Non-pigmented ciliary epithelial cell (primary cell): ENCODE results near the gene KIAA0232.
"Not testable (repeated sequence)": the region's sequence is repeated elsewhere in the genome, so short reads cannot be mapped to it uniquely, and the experiment has no call there.

Experiments
- DNase-seq: peaks from one replicate; pipeline ENCODE4 v3.0.0-alpha.2; 2010; ENCODE audit warnings: low read depth

The KIAA0232 gene

GRCh38 chr4:6777636-6778281 lies 4.8 kb upstream of the KIAA0232 start:
- no peak for DNase-seq

DNA sequence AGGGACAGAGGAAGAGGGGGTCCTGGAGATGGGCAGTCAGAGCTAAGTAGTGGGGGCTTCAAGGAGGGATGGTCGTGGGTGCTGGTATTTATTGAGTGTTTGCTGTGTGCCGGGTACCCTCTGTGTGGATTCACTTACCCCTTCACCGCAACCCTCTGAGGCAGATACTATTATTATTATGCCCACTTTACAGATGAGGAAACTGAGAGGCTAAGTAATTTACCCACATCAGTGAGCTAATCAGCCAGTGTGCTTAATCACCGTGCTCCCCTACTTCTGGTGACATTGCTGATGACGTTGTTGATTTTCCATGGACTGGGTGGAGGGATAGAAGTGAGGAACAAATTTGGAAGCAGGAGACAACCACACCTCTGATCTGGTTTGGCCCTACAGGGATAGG lies 4.1 kb upstream of the KIAA0232 start:
- DNase-seq = no peak

GRCh38 chr4:6779667-6780565 lies 2.6 kb upstream of the KIAA0232 start:
- DNase-seq = no peak

DNA sequence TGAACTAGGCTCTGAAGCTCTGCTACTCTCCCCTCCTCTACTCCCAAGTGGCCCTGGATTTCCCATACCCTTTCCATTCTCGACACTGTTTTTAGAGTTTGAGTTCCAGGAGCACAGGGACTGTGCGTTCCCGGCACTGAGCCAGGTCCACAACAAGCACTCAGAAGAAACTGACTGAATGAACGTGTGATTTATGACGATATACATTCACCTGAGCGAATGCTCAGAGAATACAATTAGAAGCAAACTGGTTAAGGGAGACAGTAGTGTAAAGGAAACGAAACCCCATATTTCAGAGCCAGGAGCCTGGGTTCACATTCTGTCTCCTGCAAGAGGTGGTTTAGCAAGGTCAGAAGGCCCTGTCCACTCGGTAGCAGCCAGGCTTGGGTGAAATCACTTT lies 1.4 kb upstream of the KIAA0232 start:
- no peak for DNase-seq

GRCh38 chr4:6781561-6781960 lies 966 bp upstream of the KIAA0232 start:
- no peak for DNase-seq

- DNase-seq = no peak
Measured at GRCh38 chr4:6782846-6783110, 251 bp downstream of the KIAA0232 start.

DNA sequence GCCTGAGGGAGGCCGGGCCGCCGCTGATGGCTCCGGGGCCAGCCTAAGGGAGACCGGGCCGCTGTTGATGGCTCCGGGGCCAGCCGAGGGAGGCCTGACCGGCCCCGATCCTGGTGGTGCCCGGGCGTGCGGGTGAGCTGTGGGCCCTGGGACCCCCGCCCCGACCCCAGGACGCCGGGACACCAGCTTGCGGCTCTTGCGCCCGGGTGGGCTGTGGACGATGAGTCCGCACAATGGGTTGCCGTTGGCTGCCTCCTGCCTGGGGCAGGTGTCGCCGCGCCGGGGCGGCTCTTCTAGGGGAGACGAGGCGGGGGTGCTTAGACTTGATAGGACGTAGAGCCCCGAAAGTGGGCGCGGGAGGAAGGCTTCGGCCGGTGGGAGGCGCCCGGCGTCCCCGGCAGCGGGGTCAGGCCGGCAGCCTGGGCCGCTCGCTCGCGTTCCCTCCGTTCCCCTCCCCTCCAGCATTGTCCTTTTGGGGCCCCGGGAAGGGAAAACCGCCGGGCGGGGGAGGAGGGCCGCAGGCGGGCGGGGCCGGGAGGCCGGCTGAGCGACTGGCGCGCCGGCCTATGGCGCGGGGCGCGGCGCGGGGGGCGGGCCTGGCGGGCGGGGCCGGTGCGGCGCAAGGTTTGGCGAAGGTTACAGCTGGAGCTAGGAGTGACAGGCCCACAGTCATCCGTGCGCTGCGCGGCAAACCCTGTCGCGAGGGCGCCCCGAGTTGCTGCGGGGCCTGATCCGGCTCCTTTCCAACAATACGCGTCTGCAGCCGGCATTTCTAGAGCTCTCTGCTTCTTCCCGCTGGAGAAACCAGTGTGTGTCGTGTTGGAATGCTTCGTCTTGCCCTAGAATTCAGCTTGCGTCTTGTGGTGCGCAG lies 819 bp downstream of the KIAA0232 start:
- no peak for DNase-seq

DNA sequence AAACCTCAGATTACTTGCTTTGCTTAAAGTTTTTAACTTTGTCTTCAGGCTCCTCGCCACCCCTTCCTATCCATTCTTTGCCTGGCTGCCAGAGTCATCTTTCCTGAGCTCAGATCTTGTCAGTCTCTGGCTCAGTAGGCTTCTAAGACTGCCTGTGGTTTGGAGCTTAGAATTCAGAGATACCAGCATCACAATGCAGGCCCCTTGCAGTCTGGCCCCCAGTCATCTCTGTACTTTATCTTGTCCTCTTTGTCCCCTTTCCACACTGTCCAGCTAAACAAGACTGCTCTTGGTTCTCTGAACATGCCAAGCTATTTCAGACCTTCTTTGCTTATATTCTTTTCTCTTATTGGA lies 3.0 kb downstream of the KIAA0232 start:
- DNase-seq = no peak

DNA sequence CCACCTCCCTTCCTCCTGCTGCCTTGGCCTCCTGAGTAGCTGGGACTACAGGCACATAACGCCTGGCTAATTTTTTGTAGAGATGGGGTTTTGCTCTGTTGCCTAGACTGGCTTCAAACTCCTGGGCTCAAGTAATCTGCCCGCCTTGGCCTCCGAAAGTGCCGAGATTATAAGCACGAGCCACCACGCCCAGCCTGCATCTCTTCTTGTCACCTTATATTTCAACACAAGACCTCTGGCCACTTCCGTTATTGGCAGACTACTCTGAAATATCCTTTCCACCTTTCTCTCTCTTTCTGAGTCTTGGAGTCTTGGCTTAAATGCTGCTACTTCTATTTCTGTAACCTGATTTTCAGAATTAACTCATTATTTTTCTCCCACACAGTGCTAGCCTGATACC lies 5.6 kb downstream of the KIAA0232 start:
- DNase-seq = no peak

DNA sequence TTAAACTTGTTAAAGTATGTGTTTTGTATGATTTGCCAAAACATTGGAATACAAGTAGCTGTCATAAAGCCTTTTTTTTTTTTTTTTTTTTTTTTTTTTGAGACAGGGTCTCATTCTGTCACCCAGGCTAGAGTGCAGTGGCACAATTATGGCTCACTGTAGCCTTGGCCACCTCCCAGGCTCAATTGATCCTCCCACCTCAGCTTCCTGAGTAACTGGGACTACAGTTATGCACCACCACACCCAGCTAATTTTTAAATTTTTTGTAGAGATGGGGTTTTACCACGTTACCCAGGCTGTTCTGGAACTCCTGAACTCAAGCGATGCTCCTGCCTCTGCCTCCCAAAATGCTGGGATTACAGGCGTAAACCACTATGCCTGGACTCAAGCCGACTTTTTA lies 8.7 kb downstream of the KIAA0232 start:
- not testable (repeated sequence) for DNase-seq

DNA sequence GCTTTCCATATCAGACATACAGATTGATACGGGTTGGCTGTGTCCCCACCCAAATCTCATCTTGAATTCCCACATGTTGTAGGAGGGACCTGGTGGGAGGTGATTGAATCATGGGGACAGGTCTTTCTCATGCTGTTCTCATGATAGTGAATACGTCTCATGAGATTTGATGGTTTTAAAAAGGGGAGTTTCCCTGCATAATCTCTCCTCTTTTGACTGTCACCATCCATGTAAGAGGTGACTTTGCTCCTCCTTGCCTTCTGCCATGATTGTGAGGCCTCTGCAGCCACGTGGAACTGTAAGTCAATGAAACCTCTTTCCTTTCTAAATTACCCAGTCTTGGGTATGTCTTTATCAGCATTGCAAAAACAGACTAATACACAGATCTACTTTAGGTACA lies 9.3 kb downstream of the KIAA0232 start:
- not testable (repeated sequence) for DNase-seq

DNA sequence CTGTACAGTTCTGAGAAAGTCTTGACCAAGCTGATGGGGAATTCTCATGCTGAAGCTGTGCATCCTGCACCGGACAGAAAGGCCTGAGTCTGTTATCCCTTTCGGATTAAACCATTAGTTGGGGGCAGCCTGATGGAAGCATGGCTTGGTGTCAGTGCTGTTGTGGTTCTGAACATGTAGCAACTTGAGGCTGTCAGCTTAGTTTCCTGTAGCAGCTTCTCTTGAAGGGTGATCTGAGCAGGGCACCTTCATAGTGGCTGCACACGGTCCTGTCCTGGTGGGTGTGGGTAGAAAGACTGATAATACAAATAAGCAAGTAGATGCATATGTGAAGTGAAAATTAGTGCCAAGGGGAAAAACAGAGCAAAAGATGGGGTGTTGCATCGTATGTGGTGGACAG lies 11.7 kb downstream of the KIAA0232 start:
- no peak for DNase-seq

GRCh38 chr4:6795821-6796220 lies 13.3 kb downstream of the KIAA0232 start:
- no peak for DNase-seq

GRCh38 chr4:6797368-6797767 lies 14.8 kb downstream of the KIAA0232 start:
- DNase-seq = not testable (repeated sequence)

- no peak for DNase-seq
Measured at GRCh38 chr4:6799091-6799490, 16.6 kb downstream of the KIAA0232 start.

DNA sequence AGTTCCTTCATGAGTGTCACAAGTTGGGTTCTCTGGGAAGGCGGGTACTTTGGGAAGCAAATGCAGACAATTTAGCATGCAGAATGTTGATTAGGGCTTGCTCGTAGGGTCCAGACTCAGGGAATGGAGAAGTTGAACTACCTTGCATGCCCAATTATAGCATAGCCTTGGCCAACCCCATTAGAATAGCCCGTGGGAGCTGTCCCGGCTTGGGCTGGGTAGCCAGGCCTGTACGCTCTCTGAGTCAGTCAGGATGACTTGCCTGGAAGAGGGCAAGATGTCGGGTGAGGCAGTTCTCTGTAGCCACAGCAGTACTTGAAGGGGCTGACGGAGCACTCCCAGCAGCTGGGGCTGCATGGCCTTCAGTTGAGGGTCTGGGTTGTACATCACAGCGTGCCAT lies 19.5 kb downstream of the KIAA0232 start:
- no peak for DNase-seq

GRCh38 chr4:6802626-6803025 lies 20.1 kb downstream of the KIAA0232 start:
- no peak for DNase-seq

DNA sequence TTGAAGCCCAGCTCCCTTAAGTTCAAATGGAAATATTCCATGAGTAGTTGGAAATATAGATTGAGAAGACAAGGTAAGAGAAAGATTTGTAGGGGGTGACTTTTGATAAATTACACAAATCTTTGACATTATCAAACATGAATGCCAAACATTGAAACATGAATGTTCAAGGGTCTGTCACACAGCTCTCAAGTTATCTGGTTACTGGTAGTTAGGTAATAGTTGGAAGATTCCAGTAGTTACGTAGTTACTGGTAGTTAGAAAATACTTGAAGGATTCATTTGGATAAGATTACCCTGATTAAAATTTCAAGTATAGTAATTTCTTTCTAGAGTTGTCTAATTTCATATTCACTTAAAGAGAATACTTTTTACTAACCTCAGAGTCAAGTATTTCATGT lies 20.7 kb downstream of the KIAA0232 start:
- DNase-seq = no peak

DNA sequence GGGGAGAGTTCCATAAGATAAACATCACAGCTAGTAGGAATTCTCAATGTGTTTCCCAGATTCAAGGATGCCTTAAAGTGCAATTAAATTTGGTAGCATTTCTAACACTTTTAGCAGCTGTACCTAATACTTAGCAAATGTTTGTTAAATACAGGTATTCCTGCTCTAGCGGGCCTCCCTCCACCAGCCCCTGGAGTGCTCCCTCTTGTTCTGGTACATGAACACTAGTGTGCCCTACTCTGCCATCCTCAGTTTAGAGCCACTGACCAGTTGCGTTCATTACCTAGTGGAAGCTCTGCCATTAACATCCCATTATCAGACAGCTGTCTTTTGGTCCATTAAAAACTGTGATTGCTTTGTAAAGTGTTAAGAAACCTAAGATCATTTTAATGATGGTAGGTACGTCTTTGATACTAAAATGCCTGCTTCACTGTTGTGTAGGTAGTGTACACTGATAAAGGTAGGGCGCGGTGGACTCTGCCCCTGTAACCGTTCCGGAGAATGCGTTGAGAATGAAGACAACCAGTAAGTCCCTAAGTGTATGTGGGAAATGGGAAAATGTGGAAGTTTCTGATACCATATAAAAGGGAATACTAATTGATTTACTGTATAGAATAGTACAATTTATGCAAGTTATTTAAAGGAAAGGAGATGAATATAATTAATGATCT lies 21.7 kb downstream of the KIAA0232 start:
- no peak for DNase-seq

DNA sequence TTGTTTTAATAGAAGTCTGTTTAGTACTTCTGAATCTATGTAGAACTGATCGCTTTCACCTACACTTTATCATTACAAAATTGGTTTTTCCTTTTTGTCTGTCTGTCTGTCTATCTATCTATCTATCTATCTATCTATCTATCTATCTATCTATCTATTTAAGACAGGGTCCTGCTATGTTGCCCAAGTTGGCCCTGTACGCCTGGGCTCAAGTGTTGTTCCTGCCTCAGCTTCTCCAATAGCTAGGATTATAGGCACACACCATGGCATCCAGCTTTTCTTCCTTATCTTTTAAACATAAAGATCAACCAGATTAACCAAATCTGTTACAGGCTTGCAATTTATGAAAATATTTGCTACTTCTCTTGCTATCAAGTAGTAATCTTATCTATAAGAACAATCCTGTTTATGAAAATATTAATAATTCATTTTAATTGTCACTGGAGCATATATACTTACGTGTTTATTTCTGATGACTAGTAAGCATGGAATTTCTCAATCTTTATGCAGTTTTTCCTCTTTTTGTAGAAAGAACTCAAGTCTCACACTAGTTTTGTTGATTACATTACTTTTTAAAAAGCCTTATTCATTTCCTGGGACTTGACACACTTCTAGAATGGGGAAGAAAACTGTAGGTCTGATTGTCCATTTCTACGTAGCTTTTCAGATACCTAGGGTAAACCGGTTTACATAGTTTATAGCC lies 24.5 kb downstream of the KIAA0232 start:
- DNase-seq = no peak

GRCh38 chr4:6808259-6808658 lies 25.7 kb downstream of the KIAA0232 start:
- DNase-seq = no peak

GRCh38 chr4:6811165-6811564 lies 28.6 kb downstream of the KIAA0232 start:
- no peak for DNase-seq
